HepG2 (cell line): ENCODE results near the gene LYSMD1. TPM values are rescaled to one million over a fixed set of nuclear protein-coding genes. Genes with fewer than 3 reads are reported as not detected.

ENCODE experiments used
- ERF ChIP-seq: IDR thresholded peaks from 2 replicates; pipeline ENCODE4 v1.6.1; 2018; ENCODE audit warnings: missing biosample characterization, missing genetic modification reagents
- FOXA3 ChIP-seq: IDR thresholded peaks from 2 replicates; pipeline ENCODE4 v1.6.1; 2016; ENCODE audit warnings: missing genetic modification reagents, missing compliant biosample characterization
- GPBP1L1 ChIP-seq: sonication (generic); formaldehyde crosslinking; IDR thresholded peaks from 2 replicates; pipeline ENCODE4 v1.5.0; 2020; ENCODE audit warnings: mild to moderate bottlenecking, missing genetic modification reagents
- KDM2A ChIP-seq: sonication (generic); formaldehyde crosslinking; IDR thresholded peaks from 2 replicates; pipeline ENCODE4 v1.4.0; 2020; ENCODE audit warnings: low read depth, missing genetic modification reagents, borderline replicate concordance
- KDM5B ChIP-seq: sonication (generic); formaldehyde crosslinking; IDR thresholded peaks from 2 replicates; pipeline ENCODE4 v1.4.0; 2020; ENCODE audit warnings: missing genetic modification reagents, mild to moderate bottlenecking, borderline replicate concordance
- MYC ChIP-seq: sonication (generic); formaldehyde crosslinking; IDR thresholded peaks from 2 replicates; pipeline ENCODE4 v1.9.0; 2021; ENCODE audit warnings: missing genetic modification reagents, borderline replicate concordance
- NR3C1 ChIP-seq: sonication (generic); formaldehyde crosslinking; IDR thresholded peaks from 2 replicates; pipeline ENCODE4 v1.4.0; 2020; ENCODE audit warnings: missing genetic modification reagents
- PAF1 ChIP-seq: IDR thresholded peaks from 2 replicates; pipeline ENCODE4 v1.6.1; 2016; ENCODE audit warnings: missing genetic modification reagents, missing compliant biosample characterization
- PITX1 ChIP-seq: sonication (generic); formaldehyde crosslinking; IDR thresholded peaks from 2 replicates; pipeline ENCODE4 v1.5.1; 2020; ENCODE audit warnings: mild to moderate bottlenecking, missing genetic modification reagents
- ZFP82 ChIP-seq: sonication (generic); formaldehyde crosslinking; IDR thresholded peaks from 2 replicates; pipeline ENCODE4 v1.5.1; 2020; ENCODE audit warnings: mild to moderate bottlenecking, missing genetic modification reagents, borderline replicate concordance
- ZFX ChIP-seq: sonication (generic); formaldehyde crosslinking; IDR thresholded peaks from 2 replicates; pipeline ENCODE4 v1.4.0; 2020; ENCODE audit warnings: mild to moderate bottlenecking, low read depth, missing genetic modification reagents, moderate library complexity
- ZKSCAN8 ChIP-seq: IDR thresholded peaks from 2 replicates; pipeline ENCODE4 v1.6.1; 2016; ENCODE audit warnings: borderline replicate concordance, missing genetic modification reagents, missing compliant biosample characterization
- ZNF337 ChIP-seq: sonication (generic); formaldehyde crosslinking; IDR thresholded peaks from 2 replicates; pipeline ENCODE4 v1.5.1; 2020; ENCODE audit warnings: missing genetic modification reagents, low read depth, mild to moderate bottlenecking, borderline replicate concordance
- ZNF501 ChIP-seq: sonication (generic); formaldehyde crosslinking; IDR thresholded peaks from 2 replicates; pipeline ENCODE4 v1.5.1; 2020; ENCODE audit warnings: mild to moderate bottlenecking, moderate library complexity, missing genetic modification reagents
- ZNF503 ChIP-seq: sonication (generic); formaldehyde crosslinking; IDR thresholded peaks from 2 replicates; pipeline ENCODE4 v1.4.0; 2020; ENCODE audit warnings: missing genetic modification reagents
- ZNF724P ChIP-seq: sonication (generic); formaldehyde crosslinking; IDR thresholded peaks from 2 replicates; pipeline ENCODE4 v1.8.0; 2022; ENCODE audit warnings: missing genetic modification reagents, borderline replicate concordance
- ZNF746 ChIP-seq: sonication (generic); formaldehyde crosslinking; IDR thresholded peaks from 2 replicates; pipeline ENCODE4 v1.8.0; 2022; ENCODE audit warnings: mild to moderate bottlenecking, missing genetic modification reagents
- ZSCAN31 ChIP-seq: sonication (generic); formaldehyde crosslinking; IDR thresholded peaks from 2 replicates; pipeline ENCODE4 v1.5.0; 2020; ENCODE audit warnings: low read depth, mild to moderate bottlenecking, missing genetic modification reagents
- polyA plus RNA-seq, 8 experiments: library from polyadenylated mRNA; depleted of rRNA in 3 of 8; stranded (reverse) in 7 of 8; unstranded in 1 of 8; fragments of >200 nt; fragmentation: Illumina TruSeq in 4 of 8; extraction: Trizol in 4 of 8; gene quantifications; 2 replicates each; pipeline versions ENCODE4 v1.2.1 to v1.2.3, GENCODE V29; 2011 to 2016; ENCODE audit warnings: low read depth in 4 of 8, missing spikeins in 1 of 8, mixed read lengths in 1 of 8; ENCODE audit not compliant: insufficient read depth in 1 of 8
- total RNA-seq, 5 experiments: library from RNA; depleted of rRNA; stranded (reverse); fragments of >200 nt; fragmentation: Illumina TruSeq; extraction: Trizol; gene quantifications; 2 replicates each; pipeline ENCODE4 v1.2.3, GENCODE V29; 2016; ENCODE audit warnings: low read depth in 1 of 5
- TF ChIP-seq, protein P1 (sequence below): sonication (generic); formaldehyde crosslinking; IDR thresholded peaks from 2 replicates; pipeline ENCODE4 v1.5.1; 2020; ENCODE audit warnings: mild to moderate bottlenecking, missing genetic modification reagents
- TF ChIP-seq, protein P2 (sequence below): sonication (generic); formaldehyde crosslinking; IDR thresholded peaks from 2 replicates; pipeline ENCODE4 v1.4.0; 2020; ENCODE audit warnings: missing genetic modification reagents, borderline replicate concordance

The LYSMD1 gene
- total and polyA plus RNA-seq, 2 of the 13 experiments (the other 11 are each of a cell fraction or from before 2014, with no cell fraction given) = 3.8 to 4.8 TPM

- TF ChIP-seq KDM5B (CRISPR knock-in tag) = peak; percentile 73
- TF ChIP-seq, protein P1, sequence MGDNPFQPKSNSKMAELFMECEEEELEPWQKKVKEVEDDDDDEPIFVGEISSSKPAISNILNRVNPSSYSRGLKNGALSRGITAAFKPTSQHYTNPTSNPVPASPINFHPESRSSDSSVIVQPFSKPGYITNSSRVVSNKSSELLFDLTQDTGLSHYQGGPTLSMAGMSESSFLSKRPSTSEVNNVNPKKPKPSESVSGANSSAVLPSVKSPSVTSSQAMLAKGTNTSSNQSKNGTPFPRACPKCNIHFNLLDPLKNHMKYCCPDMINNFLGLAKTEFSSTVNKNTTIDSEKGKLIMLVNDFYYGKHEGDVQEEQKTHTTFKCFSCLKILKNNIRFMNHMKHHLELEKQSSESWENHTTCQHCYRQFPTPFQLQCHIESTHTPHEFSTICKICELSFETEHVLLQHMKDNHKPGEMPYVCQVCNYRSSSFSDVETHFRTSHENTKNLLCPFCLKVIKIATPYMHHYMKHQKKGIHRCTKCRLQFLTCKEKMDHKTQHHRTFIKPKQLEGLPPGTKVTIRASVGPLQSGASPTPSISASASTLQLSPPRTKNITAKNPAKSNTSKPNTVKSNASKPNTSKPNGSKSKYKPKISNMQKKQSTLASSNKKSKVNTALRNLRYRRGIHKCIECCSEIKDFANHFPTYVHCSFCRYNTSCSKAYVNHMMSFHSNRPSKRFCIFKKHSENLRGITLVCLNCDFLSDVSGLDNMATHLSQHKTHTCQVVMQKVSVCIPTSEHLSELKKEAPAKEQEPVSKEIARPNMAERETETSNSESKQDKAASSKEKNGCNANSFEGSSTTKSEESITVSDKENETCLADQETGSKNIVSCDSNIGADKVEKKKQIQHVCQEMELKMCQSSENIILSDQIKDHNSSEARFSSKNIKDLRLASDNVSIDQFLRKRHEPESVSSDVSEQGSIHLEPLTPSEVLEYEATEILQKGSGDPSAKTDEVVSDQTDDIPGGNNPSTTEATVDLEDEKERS (CRISPR knock-in tag) = peak; percentile 41; the same call in 1 of the 2 replicates
- TF ChIP-seq ZNF337 (CRISPR knock-in tag) = 0 out of 2 replicates have a peak, but pooled peaks have one; percentile 5
- peak; percentile 23; the same call in 1 of the 2 replicates for TF ChIP-seq ZNF746 (CRISPR knock-in tag)
- TF ChIP-seq ZNF503 (CRISPR knock-in tag) = 0 out of 2 replicates have a peak, but pooled peaks have one; percentile 52
- TF ChIP-seq, protein P2, sequence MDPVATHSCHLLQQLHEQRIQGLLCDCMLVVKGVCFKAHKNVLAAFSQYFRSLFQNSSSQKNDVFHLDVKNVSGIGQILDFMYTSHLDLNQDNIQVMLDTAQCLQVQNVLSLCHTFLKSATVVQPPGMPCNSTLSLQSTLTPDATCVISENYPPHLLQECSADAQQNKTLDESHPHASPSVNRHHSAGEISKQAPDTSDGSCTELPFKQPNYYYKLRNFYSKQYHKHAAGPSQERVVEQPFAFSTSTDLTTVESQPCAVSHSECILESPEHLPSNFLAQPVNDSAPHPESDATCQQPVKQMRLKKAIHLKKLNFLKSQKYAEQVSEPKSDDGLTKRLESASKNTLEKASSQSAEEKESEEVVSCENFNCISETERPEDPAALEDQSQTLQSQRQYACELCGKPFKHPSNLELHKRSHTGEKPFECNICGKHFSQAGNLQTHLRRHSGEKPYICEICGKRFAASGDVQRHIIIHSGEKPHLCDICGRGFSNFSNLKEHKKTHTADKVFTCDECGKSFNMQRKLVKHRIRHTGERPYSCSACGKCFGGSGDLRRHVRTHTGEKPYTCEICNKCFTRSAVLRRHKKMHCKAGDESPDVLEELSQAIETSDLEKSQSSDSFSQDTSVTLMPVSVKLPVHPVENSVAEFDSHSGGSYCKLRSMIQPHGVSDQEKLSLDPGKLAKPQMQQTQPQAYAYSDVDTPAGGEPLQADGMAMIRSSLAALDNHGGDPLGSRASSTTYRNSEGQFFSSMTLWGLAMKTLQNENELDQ (CRISPR knock-in tag) = peak; percentile 26; the same call in 1 of the 2 replicates
- 0 out of 2 replicates have a peak, but pooled peaks have one; percentile 30 for TF ChIP-seq MYC (CRISPR knock-in tag)
- peak; percentile 71; the same call in 1 of the 2 replicates for TF ChIP-seq ZSCAN31
- TF ChIP-seq ZNF501 (CRISPR knock-in tag) = peak; percentile 78
- peak; percentile 71 for TF ChIP-seq KDM2A (CRISPR knock-in tag)
- TF ChIP-seq ZFP82 (CRISPR knock-in tag) = 0 out of 2 replicates have a peak, but pooled peaks have one; percentile 50
- TF ChIP-seq ZNF724P (CRISPR knock-in tag) = peak; percentile 54; the same call in 1 of the 2 replicates
- peak; percentile 67; the same call in 1 of the 2 replicates for TF ChIP-seq PITX1 (CRISPR knock-in tag)
- 0 out of 2 replicates have a peak, but pooled peaks have one; percentile 43 for TF ChIP-seq ZKSCAN8 (CRISPR knock-in tag)
- peak; percentile 77 for TF ChIP-seq ZFX (CRISPR knock-in tag)
- no peak for TF ChIP-seq NR3C1 (CRISPR knock-in tag)
- TF ChIP-seq GPBP1L1 (CRISPR knock-in tag) = no peak
- TF ChIP-seq PAF1 (CRISPR knock-in tag) = no peak
- no peak; the same call in 1 of the 2 replicates for TF ChIP-seq ERF (CRISPR knock-in tag)
- peak; percentile 10; the same call in 1 of the 2 replicates for TF ChIP-seq FOXA3 (CRISPR knock-in tag)
These were observed 19.1 kb downstream of the LYSMD1 start, which contains the start of gene SEMA6C (continued) for GRCh38 chr1:151146412-151147131.
